Measurements from ENCODE around the gene PSME4. TPM values are rescaled to one million over a fixed set of nuclear protein-coding genes. Genes with fewer than 3 reads are reported as not detected.

PSME4 gene
- polyA plus RNA-seq, 2 donors: 18.9 to 20.4 TPM

DNA sequence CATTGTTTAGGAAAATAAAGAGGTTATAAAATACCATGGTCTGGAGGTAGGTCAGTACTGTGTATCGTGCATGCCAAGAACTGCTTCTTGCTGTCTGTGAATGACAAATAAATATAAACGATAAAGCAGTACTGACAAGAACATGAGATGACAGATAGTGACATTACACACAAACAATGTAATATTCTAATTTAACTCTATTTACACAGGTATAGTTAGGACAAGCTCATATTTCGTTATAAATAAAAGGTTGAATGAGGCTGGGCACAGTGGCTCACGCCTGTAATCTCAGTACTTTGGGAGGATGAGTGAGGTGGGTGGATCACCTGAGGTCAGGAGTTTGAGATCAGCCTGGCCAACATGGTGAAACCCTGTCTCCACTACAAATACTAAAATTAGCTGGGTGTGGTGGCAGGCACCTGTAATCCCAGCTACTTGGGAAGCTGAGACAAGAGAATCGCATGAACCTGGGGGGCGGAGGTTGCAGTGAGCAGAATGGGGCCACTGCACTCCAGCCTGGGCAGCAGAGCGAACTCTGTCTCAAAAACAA lies 96.3 kb downstream of the PSME4 start:
- no peak overlapping the region for H3K4me3 ChIP-seq (ENCODE audit: low read depth in 1 of 2, low read length in 2 of 2)
- H3K27ac ChIP-seq (ENCODE audit: low read depth in 2 of 2, low read length in 1 of 2): no peak overlapping the region
- H3K4me1 ChIP-seq (ENCODE audit: control insufficient read depth in 2 of 2, insufficient read depth in 2 of 2, low read length in 1 of 2): no peaks in the 10 kb centered on the region
- H3K36me3 ChIP-seq (ENCODE audit: control insufficient read depth in 2 of 2, insufficient read depth in 2 of 2, low read length in 1 of 2): peaks cover 0 to 12% of the 10 kb centered on the region in 2 donors
- H3K9me3 ChIP-seq (ENCODE audit: control insufficient read depth in 2 of 2, insufficient read depth in 1 of 2, low read depth in 1 of 2, low read length in 1 of 2): no peaks in the 10 kb centered on the region
- 93 to 95% methylated on average over 7 of the region's 7 CpGs for WGBS, 2 donors
- no peaks in the 10 kb centered on the region for H3K27me3 ChIP-seq (ENCODE audit: control insufficient read depth in 1 of 2, insufficient read depth in 2 of 2, low read length in 2 of 2)

DNA sequence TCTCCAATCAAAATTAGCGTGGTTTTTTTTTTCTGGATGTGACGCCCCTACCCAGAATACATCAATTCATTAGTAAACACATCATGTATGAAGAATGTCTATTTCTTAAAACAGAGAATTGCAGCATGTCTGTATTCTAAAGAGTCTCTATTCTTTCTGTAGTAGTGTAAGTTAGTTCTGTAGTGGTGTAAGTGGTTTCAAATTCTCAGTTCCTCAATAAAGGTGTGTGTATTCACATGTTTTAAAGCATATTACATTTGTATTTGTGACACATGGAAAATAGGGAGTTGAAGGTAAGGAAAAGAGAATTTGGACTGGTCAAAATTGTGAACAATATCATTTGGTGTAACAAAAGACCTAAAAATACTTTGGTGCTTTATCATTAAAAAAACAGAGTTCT lies 103.0 kb downstream of the PSME4 start:
- peaks cover 0 to 3% of the 10 kb centered on the region in 2 donors for H3K36me3 ChIP-seq (ENCODE audit: control insufficient read depth in 2 of 2, insufficient read depth in 2 of 2, low read length in 1 of 2)
- H3K4me1 ChIP-seq (ENCODE audit: control insufficient read depth in 2 of 2, insufficient read depth in 2 of 2, low read length in 1 of 2): no peaks in the 10 kb centered on the region
- no peak overlapping the region for H3K27ac ChIP-seq (ENCODE audit: low read depth in 2 of 2, low read length in 1 of 2)
- no peaks in the 10 kb centered on the region for H3K27me3 ChIP-seq (ENCODE audit: control insufficient read depth in 1 of 2, insufficient read depth in 2 of 2, low read length in 2 of 2)
- no peaks in the 10 kb centered on the region for H3K9me3 ChIP-seq (ENCODE audit: control insufficient read depth in 2 of 2, insufficient read depth in 1 of 2, low read depth in 1 of 2, low read length in 1 of 2)
- H3K4me3 ChIP-seq (ENCODE audit: low read depth in 1 of 2, low read length in 2 of 2): no peak overlapping the region
- 97 to 99% methylated on average over 2 of the region's 2 CpGs for WGBS, 2 donors

DNA sequence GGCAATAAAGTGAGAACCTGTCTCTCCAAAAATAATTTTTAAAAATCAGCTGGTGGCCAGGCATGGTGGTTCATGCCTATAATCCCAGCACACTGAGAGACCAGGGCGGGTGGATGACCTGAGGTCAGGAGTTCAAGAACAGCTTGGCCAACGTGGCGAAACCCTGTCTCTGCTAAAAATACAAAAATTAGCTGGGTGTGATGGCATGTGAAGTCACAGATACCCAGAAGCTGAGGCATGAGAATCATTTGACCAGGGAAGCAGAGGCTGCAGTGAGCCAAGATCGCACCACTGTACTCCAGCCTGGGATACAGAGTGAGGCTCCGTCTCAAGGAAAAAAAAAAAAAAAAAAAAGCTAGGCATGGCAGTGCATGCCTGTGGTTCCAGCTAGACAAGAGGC lies 103.6 kb downstream of the PSME4 start:
- Histone ChIP-seq H3K27ac (ENCODE audit: low read depth in 2 of 2, low read length in 1 of 2) (no peak overlapping the region), H3K27me3 (ENCODE audit: control insufficient read depth in 1 of 2, insufficient read depth in 2 of 2, low read length in 2 of 2) (no peaks in the 10 kb centered on the region)

DNA sequence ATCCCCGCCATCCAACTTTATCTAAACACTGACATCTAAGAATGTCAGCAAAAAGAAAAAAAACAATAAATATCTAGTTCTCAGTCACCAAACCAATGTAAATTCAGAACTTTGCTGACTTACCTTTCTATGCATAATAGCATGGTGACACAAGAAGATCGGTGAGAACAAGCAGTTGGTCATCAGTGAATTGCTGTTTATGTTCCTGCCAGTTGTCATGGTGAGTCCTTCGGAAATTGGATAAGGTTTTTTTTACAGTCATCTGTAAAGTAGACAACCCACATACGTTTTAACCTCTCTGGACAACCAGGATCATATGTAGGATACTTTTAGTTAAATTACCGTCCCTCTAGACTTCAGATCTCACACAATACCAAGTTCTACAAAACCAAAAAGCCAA lies 104.8 kb downstream of the PSME4 start:
- Histone ChIP-seq H3K36me3 (ENCODE audit: control insufficient read depth in 2 of 2, insufficient read depth in 2 of 2, low read length in 1 of 2) (peaks cover 0 to 3% of the 10 kb centered on the region in 2 donors), H3K9me3 (ENCODE audit: control insufficient read depth in 2 of 2, insufficient read depth in 1 of 2, low read depth in 1 of 2, low read length in 1 of 2) (no peaks in the 10 kb centered on the region)
- WGBS, 2 donors: 85 to 86% methylated on average over 5 of the region's 5 CpGs

More for the DNA sequence above, 103.6 kb downstream of the PSME4 start:
- WGBS, 2 donors: 92 to 94% methylated on average over 5 of the region's 5 CpGs
- no peaks in the 10 kb centered on the region for H3K4me1 ChIP-seq (ENCODE audit: control insufficient read depth in 2 of 2, insufficient read depth in 2 of 2, low read length in 1 of 2)
- H3K36me3 ChIP-seq (ENCODE audit: control insufficient read depth in 2 of 2, insufficient read depth in 2 of 2, low read length in 1 of 2): peaks cover 0 to 3% of the 10 kb centered on the region in 2 donors
- H3K9me3 ChIP-seq (ENCODE audit: control insufficient read depth in 2 of 2, insufficient read depth in 1 of 2, low read depth in 1 of 2, low read length in 1 of 2): no peaks in the 10 kb centered on the region
- no peak overlapping the region for H3K4me3 ChIP-seq (ENCODE audit: low read depth in 1 of 2, low read length in 2 of 2)

DNA sequence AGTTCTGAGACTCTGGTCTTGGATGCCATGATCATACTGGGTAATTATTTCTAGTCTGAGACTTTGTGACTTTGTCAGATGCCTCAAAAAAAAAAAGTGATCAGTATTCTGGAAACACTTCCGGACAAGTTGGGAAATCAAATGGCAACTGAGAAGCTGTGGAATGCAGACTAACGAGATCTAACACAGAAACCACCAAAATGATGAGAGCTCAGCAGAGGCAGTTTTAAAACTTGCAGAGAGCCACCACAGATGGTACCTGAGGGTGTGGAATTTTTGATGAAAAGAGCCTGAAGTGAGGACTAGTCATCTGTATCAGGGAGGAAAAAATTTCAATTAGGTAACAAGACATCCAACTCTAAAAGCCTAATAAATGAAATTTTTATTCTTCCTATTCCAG lies 105.5 kb downstream of the PSME4 start:
- WGBS, 2 donors: 57 to 63% methylated on average over 2 of the region's 2 CpGs
- Histone ChIP-seq H3K36me3 (ENCODE audit: control insufficient read depth in 2 of 2, insufficient read depth in 2 of 2, low read length in 1 of 2) (peaks cover 0 to 3% of the 10 kb centered on the region in 2 donors), H3K4me3 (ENCODE audit: low read depth in 1 of 2, low read length in 2 of 2) (no peak overlapping the region), H3K27me3 (ENCODE audit: control insufficient read depth in 1 of 2, insufficient read depth in 2 of 2, low read length in 2 of 2) (no peaks in the 10 kb centered on the region), H3K27ac (ENCODE audit: low read depth in 2 of 2, low read length in 1 of 2) (no peak overlapping the region), H3K4me1 (ENCODE audit: control insufficient read depth in 2 of 2, insufficient read depth in 2 of 2, low read length in 1 of 2) (no peaks in the 10 kb centered on the region), H3K9me3 (ENCODE audit: control insufficient read depth in 2 of 2, insufficient read depth in 1 of 2, low read depth in 1 of 2, low read length in 1 of 2) (no peaks in the 10 kb centered on the region)

More for the DNA sequence above, 104.8 kb downstream of the PSME4 start:
- no peak overlapping the region for H3K4me3 ChIP-seq (ENCODE audit: low read depth in 1 of 2, low read length in 2 of 2)
- no peak overlapping the region for H3K27ac ChIP-seq (ENCODE audit: low read depth in 2 of 2, low read length in 1 of 2)
- no peaks in the 10 kb centered on the region for H3K27me3 ChIP-seq (ENCODE audit: control insufficient read depth in 1 of 2, insufficient read depth in 2 of 2, low read length in 2 of 2)
- no peaks in the 10 kb centered on the region for H3K4me1 ChIP-seq (ENCODE audit: control insufficient read depth in 2 of 2, insufficient read depth in 2 of 2, low read length in 1 of 2)

DNA sequence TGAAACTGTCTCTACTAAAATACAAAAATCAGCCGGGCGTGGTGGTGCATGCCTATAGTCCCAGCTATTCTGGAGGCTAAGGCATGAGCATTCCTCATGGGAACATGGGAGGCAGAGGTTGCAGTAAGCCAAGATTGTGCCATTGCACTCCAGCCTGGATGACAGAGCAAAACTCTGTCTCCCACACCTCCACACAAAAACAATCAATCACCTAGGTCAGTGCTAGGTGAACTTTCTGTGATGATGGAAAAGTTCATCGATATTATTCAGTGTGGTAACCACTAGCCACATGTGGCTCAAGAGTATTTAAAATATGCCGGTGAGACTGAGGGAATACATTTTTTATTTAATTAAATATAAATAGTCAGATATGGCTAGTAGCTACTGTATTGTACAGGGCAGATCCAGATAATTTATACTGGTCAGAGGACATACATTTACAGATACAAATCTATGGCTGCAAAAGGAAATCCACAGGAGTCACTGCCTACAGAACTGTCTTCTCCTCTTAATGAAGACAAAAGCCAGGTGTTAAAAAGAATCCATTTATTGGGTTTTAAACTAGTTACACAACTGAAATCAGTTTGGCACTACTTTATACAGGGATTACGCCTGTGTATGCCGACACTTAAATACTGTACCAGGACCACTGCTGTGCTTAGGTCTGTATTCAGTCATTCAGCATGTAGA lies 107.1 kb downstream of the PSME4 start:
- peaks cover 0 to 3% of the 10 kb centered on the region in 2 donors for H3K36me3 ChIP-seq (ENCODE audit: control insufficient read depth in 2 of 2, insufficient read depth in 2 of 2, low read length in 1 of 2)
- 94 to 98% methylated on average over 6 of the region's 6 CpGs for WGBS, 2 donors
- H3K27me3 ChIP-seq (ENCODE audit: control insufficient read depth in 1 of 2, insufficient read depth in 2 of 2, low read length in 2 of 2): no peaks in the 10 kb centered on the region
- H3K4me1 ChIP-seq (ENCODE audit: control insufficient read depth in 2 of 2, insufficient read depth in 2 of 2, low read length in 1 of 2): peaks cover 2% of the 10 kb centered on the region in 2 donors
- H3K27ac ChIP-seq (ENCODE audit: low read depth in 2 of 2, low read length in 1 of 2): no peak overlapping the region
- H3K4me3 ChIP-seq (ENCODE audit: low read depth in 1 of 2, low read length in 2 of 2): no peak overlapping the region
- no peaks in the 10 kb centered on the region for H3K9me3 ChIP-seq (ENCODE audit: control insufficient read depth in 2 of 2, insufficient read depth in 1 of 2, low read depth in 1 of 2, low read length in 1 of 2)

DNA sequence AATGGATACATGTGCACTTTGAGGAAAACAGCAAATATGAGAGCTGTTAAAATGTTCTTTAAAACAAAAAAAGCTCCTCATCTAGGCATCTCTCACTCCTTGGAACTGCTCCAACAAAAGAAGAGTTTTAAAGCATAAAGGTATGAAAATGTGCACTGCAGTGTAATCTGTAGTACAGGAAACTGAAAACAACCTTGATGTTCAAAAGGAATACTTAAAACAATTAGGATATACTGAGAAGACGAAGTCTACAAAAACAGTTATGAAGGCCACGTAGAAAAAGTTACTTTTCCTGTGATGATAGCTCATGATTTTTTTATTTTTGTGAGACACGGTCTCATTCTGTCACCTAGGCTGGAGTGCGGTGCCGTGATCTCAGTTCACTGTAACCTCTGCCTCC lies 109.0 kb downstream of the PSME4 start:
- Histone ChIP-seq H3K36me3 (ENCODE audit: control insufficient read depth in 2 of 2, insufficient read depth in 2 of 2, low read length in 1 of 2) (no peaks in the 10 kb centered on the region), H3K4me3 (ENCODE audit: low read depth in 1 of 2, low read length in 2 of 2) (no peak overlapping the region), H3K4me1 (ENCODE audit: control insufficient read depth in 2 of 2, insufficient read depth in 2 of 2, low read length in 1 of 2) (peaks cover 2% of the 10 kb centered on the region in 2 donors), H3K27ac (ENCODE audit: low read depth in 2 of 2, low read length in 1 of 2) (no peak overlapping the region), H3K9me3 (ENCODE audit: control insufficient read depth in 2 of 2, insufficient read depth in 1 of 2, low read depth in 1 of 2, low read length in 1 of 2) (no peaks in the 10 kb centered on the region), H3K27me3 (ENCODE audit: control insufficient read depth in 1 of 2, insufficient read depth in 2 of 2, low read length in 2 of 2) (no peaks in the 10 kb centered on the region)
- WGBS, 2 donors: 95 to 96% methylated on average over 5 of the region's 5 CpGs

DNA sequence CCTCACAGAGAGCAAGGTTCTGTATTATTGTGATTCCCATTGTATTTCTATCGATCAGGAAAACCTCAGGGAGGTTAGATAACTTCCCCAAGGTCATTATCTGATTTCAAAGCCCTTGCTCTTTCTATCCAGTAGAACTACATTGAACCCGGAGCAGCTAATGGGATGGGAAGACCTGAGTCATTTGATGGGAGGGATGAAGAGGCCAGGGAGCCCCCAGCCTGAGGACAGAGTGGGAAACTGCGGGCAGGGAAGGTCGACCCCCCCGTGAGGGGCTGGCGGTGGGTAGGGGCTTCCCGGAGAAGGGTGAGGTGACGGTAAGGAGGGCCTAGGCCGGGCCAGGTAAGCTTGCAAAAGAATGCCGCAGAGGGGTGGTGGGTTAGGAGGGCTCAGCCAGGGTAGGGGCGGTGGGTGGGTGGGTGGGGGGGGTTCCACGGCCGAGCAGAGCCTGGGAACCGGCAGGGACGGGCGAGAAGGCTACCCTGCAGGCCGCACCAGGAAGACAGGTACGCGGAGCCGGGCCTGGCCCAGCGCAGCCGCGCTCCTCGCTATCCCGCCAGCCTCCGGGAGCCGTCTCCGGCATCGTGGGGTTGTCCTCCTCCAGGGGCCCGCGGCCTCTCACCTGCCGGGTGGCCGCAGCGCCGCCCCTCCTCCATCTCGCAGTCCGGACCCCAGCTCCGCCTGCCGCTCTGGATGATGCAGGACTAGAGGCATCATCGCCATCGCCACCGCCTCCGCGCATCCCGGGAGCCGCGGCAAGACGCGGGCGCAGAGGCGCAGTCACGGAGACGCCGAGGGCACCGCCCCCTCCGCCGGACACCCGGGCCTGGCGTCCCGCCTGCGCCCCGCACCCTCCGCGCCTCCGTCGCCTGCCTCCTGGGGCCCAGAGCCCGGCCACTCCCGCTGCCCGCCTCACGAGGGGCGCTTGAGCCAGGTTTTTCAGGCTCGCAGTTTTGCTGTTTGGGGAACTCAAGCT lies 111.3 kb downstream of the PSME4 start, which contains the start of gene GPR75:
Gene GPR75, minus strand, starts transcription at position 762 of the 976 bp plus-strand sequence. CDS start 5,211 bp downstream, outside the sequence.
- 20 to 38% methylated on average over 44 to 72 of the region's 72 CpGs for WGBS, 2 donors
- Histone ChIP-seq H3K27ac (ENCODE audit: low read depth in 2 of 2, low read length in 1 of 2) (no peak within 1 kb of the TSS), H3K4me3 (ENCODE audit: low read depth in 1 of 2, low read length in 2 of 2) (peak within 1 kb of the TSS; percentile 51 to 58), H3K27me3 (ENCODE audit: control insufficient read depth in 1 of 2, insufficient read depth in 2 of 2, low read length in 2 of 2) (no peaks in the 10 kb centered on the region), H3K36me3 (ENCODE audit: control insufficient read depth in 2 of 2, insufficient read depth in 2 of 2, low read length in 1 of 2) (peaks cover 0 to under 1% of the 10 kb centered on the region in 2 donors), H3K4me1 (ENCODE audit: control insufficient read depth in 2 of 2, insufficient read depth in 2 of 2, low read length in 1 of 2) (peaks cover 2% of the 10 kb centered on the region in 2 donors), H3K9me3 (ENCODE audit: control insufficient read depth in 2 of 2, insufficient read depth in 1 of 2, low read depth in 1 of 2, low read length in 1 of 2) (no peaks in the 10 kb centered on the region)

DNA sequence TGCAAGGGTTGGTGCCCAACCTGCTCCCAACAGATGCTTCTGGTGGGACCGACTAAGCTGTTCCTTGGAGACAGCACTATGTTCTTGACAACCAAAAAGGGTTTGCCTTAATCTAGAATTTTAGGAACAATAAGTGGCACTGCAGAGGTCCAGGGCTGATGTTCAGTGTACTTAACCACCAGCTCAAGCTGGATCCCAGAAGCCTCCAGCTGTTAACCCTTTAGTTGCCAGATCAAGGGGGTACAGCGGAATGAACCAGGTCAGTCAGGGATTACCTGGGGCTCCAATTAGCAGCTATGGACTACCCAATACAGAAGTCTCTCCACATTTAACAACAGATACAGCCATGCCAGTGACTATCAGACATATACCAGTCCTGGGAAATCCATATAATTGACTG lies 114.5 kb downstream of the PSME4 start:
- Histone ChIP-seq H3K27me3 (ENCODE audit: control insufficient read depth in 1 of 2, insufficient read depth in 2 of 2, low read length in 2 of 2) (no peaks in the 10 kb centered on the region), H3K27ac (ENCODE audit: low read depth in 2 of 2, low read length in 1 of 2) (no peak overlapping the region), H3K9me3 (ENCODE audit: control insufficient read depth in 2 of 2, insufficient read depth in 1 of 2, low read depth in 1 of 2, low read length in 1 of 2) (no peaks in the 10 kb centered on the region), H3K36me3 (ENCODE audit: control insufficient read depth in 2 of 2, insufficient read depth in 2 of 2, low read length in 1 of 2) (peaks cover 0 to 13% of the 10 kb centered on the region in 2 donors), H3K4me1 (ENCODE audit: control insufficient read depth in 2 of 2, insufficient read depth in 2 of 2, low read length in 1 of 2) (peaks cover 2% of the 10 kb centered on the region in 2 donors), H3K4me3 (ENCODE audit: low read depth in 1 of 2, low read length in 2 of 2) (no peak overlapping the region)
- 82 to 87% methylated on average over 2 of the region's 2 CpGs for WGBS, 2 donors
